Femur (tissue), 1 donor: Measurements from ENCODE around the gene FYCO1.

Experiments
- DNase-seq: peaks from one replicate; pipeline ENCODE4 v3.0.0-alpha.2; 2017

Gene FYCO1

DNA sequence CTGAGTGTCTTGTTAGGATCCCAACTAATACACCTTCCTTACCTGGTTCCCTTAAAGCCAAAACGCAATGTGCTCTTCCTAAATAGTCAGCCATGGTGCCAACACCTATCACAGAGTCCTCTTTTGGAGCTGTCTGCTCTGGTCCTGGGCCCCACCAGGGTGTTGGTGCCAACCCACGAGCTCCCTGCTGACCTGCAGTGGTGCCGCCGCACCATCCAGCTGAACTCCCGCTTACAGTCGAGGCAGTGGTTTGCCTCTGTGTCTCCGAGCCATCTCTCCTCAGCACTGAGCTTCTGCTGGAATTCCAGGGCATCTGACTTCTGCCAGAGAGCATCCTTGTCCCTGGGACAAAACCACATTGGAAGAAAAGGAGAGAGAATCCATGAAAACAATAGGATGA lies 36.4 kb downstream of the FYCO1 start:
- DNase-seq: no peak

DNA sequence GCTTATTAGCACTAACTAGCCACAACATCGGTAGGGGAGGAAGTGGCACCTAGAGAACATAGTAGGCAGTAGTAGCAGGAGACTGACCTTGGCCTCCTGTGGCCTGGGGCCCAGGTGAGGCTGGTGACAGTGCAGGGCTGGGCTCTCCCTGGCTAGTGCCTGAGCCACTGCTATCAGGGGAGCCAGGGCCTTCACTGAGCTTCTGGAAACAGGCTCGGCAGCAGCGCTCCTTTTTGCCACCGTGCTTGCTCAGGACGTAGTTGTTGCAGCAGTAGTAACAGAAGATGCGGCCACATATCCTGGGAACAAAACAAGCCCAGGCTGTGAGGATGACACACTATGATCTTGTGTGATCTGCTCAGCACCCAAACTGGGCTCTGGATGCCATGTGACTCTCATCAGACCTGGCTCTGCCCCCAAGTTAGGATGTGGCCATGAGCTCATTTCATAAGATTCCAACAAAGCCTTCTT lies 37.3 kb downstream of the FYCO1 start:
- DNase-seq: no peak

- no peak for DNase-seq
Measured at GRCh38 chr3:45957586-45957985, 38.0 kb downstream of the FYCO1 start.

- no peak for DNase-seq
Measured at GRCh38 chr3:45955706-45956105, 39.9 kb downstream of the FYCO1 start.

DNA sequence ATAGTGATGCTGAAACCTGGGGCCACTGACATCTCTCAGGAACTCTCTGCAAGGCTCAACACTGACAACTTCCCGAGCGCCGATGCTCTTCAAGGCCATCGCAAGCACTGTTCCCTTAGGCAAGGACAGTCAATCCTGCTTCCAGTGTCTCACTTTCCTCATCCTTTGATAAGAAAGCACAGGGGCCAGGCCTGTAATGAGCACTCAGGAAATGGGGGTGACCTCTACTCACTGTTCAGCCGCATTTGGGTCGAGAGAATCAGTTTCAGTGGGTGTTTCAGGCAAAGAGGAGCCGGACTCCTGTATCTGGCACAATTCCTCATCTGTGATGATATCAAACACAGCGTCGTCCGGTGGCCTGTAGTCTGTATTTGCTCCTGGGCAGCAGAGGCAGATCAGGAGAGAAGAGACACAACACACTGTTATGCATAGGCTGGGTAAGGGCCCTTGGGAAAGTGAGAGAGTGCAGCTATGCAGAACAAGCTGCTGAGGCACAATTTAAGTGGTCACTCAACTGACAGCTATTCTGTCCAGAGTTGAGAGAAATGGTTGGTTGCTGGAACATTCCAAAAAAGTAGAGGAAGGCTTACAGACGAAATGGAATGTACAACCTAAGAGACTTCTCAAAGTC lies 40.5 kb downstream of the FYCO1 start:
- DNase-seq: no peak

DNA sequence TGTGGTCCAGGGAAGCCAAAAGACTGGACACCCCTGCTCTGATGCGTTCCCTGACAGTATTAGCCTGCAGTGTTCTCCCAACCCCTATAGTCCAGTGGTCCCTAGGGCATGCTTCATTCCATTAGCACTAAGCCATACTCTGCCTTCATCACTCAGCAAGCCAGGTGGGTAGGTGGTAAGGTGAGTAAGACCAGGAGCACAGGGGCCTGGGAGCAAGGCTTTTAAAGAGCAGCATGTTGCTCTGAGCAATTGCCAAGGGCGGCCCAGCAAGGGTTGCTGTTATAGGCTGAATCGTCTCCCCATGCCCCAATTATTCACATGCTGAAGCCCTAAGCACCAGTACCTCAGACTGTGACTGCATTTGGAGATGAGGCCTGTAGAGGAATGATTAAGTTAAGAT lies 41.3 kb downstream of the FYCO1 start:
- DNase-seq: no peak

GRCh38 chr3:45953536-45953935 lies 42.1 kb downstream of the FYCO1 start:
- no peak for DNase-seq

GRCh38 chr3:45952456-45952855 lies 43.2 kb downstream of the FYCO1 start:
- no peak for DNase-seq

GRCh38 chr3:45951946-45952345 lies 43.7 kb downstream of the FYCO1 start:
- no peak for DNase-seq

DNA sequence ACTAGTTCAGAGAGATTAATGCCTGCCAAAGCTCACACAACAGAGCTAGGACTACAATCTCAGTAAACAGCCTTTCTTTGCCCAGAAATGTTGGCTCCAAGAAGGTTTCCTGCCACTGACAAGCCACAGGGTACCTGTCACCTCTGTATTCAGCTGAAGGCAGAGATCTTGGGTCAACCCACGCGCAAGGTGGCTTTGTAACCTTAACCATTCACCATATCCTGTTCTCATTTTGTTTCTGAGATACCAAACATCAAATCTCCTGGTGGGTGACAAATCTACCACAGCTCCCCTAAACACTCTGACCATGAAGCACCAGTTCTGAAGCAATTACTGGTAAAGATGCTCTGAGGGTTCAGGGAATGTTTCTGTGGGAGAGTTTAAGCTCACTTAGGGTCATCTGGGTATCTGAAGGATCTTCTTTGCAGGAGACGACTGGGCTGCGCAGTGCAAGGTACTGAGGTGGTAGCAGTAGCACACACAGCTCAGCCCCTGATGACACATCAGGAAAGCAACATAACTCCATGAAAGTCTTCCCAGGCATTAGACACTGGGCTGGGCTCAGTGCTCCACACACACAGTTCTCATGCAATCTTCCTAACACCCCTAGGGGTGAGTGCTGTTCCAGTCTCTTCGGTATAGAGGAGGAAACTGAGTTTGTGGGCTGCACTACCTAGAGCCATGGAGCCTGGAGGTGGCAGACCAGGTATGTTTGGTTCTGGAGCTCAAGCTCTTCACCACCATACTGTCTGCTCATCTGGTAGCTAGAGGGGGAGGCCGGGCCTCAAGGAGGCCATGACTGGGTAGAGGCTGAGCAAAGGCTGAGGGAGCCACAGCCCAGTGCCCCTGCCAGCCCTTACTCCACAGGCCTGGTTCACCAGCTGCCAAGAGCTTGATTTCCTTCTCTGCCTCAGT lies 44.7 kb downstream of the FYCO1 start:
- DNase-seq: no peak

- DNase-seq: no peak
Measured at GRCh38 chr3:45950131-45950530, 45.5 kb downstream of the FYCO1 start.

DNA sequence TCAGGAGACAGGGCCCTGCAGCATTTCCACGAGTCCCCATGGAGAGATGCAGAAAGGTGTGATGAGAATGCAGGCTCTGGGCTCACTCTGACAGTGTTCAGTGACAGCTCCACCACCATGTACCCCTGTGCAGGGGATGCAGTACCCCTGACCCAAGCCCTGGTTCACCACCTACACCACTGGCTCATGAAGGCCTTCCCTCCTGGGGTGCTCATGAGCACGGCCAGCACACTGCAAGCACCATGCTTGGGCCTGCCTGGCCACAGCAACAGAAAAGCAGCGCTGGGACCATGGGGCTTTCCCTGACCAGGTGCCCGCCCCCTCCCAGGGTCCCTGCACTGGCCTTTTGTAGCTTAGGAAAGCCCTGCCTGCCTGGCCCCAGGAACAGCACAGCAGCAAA lies 46.2 kb downstream of the FYCO1 start:
- DNase-seq: no peak

GRCh38 chr3:45948881-45949280 lies 46.7 kb downstream of the FYCO1 start:
- DNase-seq: no peak

GRCh38 chr3:45948311-45948781 lies 47.3 kb downstream of the FYCO1 start:
- no peak for DNase-seq

DNA sequence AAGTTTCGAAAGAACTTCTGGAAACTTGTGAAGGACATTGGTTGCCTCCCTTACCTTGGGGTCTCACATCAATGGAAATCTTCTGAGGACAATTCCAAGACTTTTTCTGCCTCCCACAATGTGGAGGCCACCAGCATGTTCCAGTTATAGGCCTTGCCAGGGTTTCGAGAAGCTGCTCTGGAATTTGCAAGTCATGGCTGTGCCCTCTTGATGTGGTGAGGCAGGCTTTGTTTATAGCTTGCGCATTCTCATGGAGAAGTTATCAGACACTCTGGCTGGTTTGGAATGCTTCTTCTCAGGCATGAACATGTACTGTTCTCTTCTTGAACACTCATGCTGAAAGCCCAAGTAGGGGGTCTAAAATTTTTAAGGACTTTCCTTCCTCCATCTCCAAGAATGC lies 48.3 kb downstream of the FYCO1 start:
- DNase-seq: no peak

DNA sequence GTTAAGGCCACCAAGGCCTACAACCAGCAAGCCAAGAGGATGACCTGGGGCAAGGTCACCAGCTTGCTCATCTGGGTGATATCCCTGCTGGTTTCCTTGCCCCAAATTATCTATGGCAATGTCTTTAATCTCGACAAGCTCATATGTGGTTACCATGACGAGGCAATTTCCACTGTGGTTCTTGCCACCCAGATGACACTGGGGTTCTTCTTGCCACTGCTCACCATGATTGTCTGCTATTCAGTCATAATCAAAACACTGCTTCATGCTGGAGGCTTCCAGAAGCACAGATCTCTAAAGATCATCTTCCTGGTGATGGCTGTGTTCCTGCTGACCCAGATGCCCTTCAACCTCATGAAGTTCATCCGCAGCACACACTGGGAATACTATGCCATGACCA lies 48.7 kb downstream of the FYCO1 start:
- no peak for DNase-seq

GRCh38 chr3:45946307-45946706 lies 49.3 kb downstream of the FYCO1 start:
- DNase-seq: no peak

DNA sequence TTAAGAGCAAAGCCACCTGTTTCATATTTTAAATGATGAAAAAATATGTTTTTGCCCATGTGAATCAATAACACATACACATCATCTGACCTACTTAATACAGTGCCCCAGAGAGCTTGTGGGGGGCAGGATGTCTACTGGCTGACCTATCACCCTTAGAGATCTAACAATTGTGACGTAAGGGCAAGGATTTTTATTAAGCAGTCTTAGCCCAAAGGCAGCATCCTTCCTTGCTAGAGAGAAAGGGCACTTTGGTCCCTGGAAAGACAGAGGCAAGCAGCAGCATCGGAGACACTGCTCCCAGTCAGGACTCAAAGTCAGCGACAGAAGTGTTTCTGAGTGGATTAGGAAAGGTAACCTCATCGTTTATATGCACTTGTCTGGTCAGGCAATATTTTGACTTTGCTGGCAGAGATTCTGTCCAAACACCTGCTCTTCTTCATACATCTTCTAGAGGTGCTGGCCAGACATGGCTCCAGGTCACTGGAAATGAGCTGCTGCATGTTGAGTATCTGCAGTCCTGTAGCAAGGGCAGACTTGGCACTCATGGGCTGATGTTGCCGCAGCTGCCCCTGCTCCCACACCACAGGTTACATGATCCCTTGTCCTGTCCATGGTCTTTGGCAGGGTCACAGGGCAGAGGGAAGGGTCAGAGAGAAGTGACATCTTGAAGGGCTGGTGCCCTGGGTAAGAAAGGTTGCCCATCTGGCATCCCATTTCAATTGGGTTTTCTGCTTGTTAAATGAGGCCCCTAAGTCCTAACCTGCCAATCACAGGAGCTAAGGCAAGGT lies 50.6 kb downstream of the FYCO1 start:
- no peak for DNase-seq

DNA sequence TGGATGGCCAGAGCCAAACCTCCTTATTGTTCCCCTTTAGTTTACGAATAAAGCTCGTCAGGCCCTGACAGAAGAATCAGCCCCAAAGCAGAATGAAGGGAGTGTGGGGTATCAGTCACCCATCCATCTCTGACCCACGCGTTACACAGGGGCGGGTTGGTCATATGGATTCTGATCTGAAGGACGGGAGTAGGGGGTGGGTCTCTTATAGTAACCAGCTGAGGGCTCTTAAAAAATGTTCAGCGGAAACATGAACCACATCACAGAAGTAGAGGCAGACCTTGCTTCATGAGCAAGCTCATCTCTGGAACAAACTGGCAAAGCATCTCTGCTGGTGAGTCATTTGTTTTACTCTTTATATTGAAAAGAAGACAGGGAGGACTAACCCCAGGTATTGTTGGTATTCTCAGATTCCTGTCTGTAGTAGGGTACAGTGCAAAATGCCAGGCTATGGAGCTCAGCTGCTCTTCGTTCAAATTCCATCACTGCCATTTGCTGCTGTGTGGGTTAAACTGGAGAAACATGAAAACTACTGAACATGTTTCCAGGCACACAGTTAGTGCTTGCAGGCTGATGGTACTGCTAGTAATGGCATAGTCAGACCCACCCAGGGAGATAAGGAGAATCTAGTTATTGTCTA lies 52.3 kb downstream of the FYCO1 start, which contains the start of gene CXCR6:
CXCR6 (plus strand) TSS at position 258 of the 640 bp plus-strand sequence. CDS start 3,018 bp downstream, outside the sequence.
- no peak for DNase-seq

DNA sequence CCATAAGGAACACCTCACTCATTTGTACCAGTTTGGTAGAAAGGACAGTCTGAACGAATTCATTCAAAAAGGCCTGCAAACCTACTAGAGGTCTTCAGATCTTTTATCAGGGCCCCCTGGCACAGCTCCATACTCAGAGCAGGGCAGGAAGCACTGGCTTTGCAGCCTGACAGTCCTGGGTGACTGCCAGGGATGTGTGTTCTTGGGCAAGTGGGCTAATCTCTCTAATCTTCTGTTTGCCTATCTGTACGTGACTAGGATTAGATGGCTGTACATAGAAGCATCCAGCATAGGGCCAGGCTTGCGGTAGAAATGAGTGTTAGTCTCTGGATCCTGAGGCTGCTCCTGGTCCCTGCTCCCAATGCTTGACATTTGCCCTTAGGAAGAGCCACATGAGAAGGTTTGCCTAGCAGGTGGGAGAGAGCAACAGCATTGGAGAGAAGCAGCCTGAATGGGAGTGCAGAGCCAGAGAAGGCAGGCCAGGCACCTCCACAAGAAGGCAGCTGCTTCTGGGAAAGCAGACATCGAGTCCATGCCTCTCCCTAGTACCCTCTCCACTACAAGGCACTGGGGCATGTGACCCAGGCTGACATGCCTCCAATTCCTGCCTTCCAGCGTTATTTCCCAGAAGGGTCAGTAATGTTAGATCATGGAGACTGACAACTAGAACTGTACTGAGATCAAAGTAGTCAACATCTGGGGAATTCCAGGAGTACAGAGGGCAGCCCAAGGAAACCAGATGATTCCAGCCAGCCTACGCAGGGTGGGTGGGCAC lies 53.4 kb downstream of the FYCO1 start:
- no peak for DNase-seq

DNA sequence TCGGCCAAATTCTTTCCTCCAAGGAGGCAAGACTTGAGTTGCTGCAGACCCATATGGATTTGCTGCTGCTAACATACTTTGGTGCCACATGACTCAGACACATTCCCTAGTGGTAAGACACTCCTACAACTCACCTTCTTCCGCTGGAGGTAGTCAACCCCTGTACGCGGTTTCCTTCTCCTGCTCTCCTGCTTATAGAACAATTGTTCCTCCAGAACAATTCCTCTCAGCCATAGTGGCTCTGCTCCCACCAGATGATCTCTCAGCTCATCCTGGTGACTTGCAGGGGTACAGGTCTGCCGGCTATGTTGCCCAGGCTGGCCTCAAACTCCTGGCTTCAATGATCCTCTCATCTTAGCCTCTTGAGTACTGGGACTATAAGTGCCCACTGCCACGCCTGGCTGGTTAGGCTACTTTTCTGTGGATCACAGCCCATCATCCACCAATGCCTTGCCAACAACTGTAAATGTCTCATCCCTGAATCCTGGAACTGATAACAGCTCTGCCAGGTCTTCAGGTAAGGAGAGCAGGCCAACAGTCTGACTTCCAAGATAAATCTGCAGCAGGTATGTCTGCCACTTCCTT lies 54.8 kb downstream of the FYCO1 start:
- DNase-seq: no peak
